MM.1S (cell line): ENCODE data around the gene SLC40A1.

Experiments used
- EZH2 ChIP-seq: fragments of 300-600 bp; sonication (generic); optimal IDR thresholded peaks from 2 replicates; pipeline ENCODE3; 2017; ENCODE audit warnings: low read depth, mild to moderate bottlenecking, antibody characterized with exemption, low read length, mixed read lengths
- TF ChIP-seq, protein P1 (sequence below): fragments of 300-600 bp; sonication (generic); IDR thresholded peaks from 2 replicates; pipeline ENCODE4 v1.5.1; 2016; ENCODE audit warnings: antibody characterized with exemption, low read length, mixed read lengths

DNA sequence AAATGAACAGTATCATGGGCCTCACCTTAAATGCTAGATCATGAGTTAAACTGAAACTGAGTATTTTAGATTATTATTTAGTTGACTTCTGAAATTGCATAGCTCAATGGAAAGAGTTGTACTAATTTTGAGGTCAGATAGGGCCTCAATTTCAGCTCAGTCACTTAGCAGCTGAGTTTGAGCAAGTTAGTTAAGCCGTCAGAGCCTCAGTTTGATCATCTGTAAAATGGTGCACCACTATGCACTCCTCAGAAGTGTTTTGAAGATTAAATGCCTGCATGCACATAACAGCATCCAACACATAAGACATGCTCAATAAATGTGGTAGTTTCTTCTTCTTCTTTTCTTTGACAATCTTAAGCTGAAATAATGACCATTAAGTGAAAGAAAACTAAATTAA is 42.5 kb upstream of the SLC40A1 start:
- TF ChIP-seq, protein P1, sequence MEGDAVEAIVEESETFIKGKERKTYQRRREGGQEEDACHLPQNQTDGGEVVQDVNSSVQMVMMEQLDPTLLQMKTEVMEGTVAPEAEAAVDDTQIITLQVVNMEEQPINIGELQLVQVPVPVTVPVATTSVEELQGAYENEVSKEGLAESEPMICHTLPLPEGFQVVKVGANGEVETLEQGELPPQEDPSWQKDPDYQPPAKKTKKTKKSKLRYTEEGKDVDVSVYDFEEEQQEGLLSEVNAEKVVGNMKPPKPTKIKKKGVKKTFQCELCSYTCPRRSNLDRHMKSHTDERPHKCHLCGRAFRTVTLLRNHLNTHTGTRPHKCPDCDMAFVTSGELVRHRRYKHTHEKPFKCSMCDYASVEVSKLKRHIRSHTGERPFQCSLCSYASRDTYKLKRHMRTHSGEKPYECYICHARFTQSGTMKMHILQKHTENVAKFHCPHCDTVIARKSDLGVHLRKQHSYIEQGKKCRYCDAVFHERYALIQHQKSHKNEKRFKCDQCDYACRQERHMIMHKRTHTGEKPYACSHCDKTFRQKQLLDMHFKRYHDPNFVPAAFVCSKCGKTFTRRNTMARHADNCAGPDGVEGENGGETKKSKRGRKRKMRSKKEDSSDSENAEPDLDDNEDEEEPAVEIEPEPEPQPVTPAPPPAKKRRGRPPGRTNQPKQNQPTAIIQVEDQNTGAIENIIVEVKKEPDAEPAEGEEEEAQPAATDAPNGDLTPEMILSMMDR: no peak
- TF ChIP-seq EZH2: no peak
